Cardiac muscle cell (in vitro differentiated cells and primary cell): Measurements from ENCODE around the gene CMTR1. TPM values are rescaled to one million over a fixed set of nuclear protein-coding genes. Genes with fewer than 3 reads are reported as not detected.

ENCODE experiments used
- DNase-seq, 2 donors: peaks; one replicate each; pipeline versions ENCODE4 v3.0.0 to v3.0.0-alpha.2; 2010 to 2017; ENCODE audit warnings: low read depth in 1 of 2, low spot score in 1 of 2
- H3K27ac ChIP-seq: fragments of 200-600 bp; sonication (generic); 2 replicates; pipeline ENCODE4 v1.5.1; 2016
- H3K27me3 ChIP-seq: fragments of 200-600 bp; sonication (generic); 2 replicates; pipeline ENCODE4 v1.6.0; 2016; ENCODE audit warnings: control low read depth
- H3K36me3 ChIP-seq: fragments of 200-600 bp; sonication (generic); 2 replicates; pipeline ENCODE4 v1.5.1; 2016; ENCODE audit warnings: control low read depth
- H3K4me1 ChIP-seq: fragments of 200-600 bp; sonication (generic); 2 replicates; pipeline ENCODE4 v1.8.1; 2017; ENCODE audit warnings: low read depth, mild to moderate bottlenecking, mixed run types
- H3K4me3 ChIP-seq: fragments of 200-600 bp; sonication (generic); 2 replicates; pipeline ENCODE4 v1.5.1; 2016; ENCODE audit warnings: mild to moderate bottlenecking
- H3K9me3 ChIP-seq: fragments of 200-600 bp; sonication (generic); 2 replicates; pipeline ENCODE4 v1.5.1; 2017; ENCODE audit warnings: low read depth, mild to moderate bottlenecking, control low read depth
- polyA plus RNA-seq: library from polyadenylated mRNA; unstranded; fragments of >200 nt; fragmentation: Nextera tagmentation; extraction: Ambion mirVana; gene quantifications from 2 replicates; pipeline ENCODE4 v1.2.1, GENCODE V29; 2016
- total RNA-seq: library from RNA; depleted of rRNA; stranded (reverse); fragments of >200 nt; gene quantifications from 2 replicates; pipeline ENCODE4 v1.2.3, GENCODE V29; 2016
- TF ChIP-seq, protein P1 (sequence below): IDR thresholded peaks from 2 replicates; pipeline ENCODE4 v1.5.1; 2012; ENCODE audit warnings: low read depth, mild to moderate bottlenecking, low read length

CMTR1 gene
- total and polyA plus RNA-seq, 2 experiments from 2014 or later = 41.2 to 53.3 TPM

DNA sequence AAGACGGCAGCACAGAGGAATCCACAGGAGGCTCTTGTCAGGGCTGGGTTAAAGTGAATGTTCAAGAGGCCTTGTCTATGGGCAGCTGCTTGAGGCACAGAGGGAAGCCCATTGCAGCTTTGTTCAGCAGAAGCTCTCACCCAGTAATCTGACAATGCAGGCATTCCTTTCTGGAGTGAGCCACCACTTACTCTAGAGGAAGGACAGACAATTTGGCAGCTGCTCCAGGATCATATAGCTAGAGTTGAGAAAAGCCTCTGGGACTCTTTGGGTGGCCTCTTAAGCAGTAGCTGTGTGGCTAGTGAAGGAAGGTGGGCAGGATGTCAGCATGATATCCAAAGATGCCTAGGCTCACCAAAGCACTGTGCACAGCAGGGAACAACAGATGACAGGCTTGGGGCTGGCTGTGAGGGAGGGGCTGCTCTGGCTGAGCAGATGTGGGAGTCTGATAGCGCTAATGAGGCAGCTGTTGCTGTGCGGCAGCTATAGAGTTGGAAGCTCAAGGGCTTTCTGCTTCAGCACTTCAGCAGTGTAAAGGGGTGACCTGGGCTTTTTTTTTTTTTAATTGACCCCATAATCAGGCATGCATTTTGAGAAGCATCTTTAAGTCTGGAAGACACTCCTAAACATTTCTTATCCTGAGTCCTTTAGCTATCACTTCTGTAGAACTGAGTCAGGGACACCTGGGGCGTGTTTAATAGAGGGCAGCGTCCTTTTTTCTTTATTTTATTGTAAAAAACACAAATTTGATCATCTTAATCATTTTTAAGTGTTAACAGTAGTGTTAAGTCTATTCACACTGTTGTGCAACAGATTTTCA is 27.2 kb downstream of the CMTR1 start:
- H3K9me3 ChIP-seq = no peaks in the 10 kb centered on the region
- peaks cover 30% of the 10 kb centered on the region for H3K36me3 ChIP-seq
- no peak overlapping the region for H3K4me3 ChIP-seq
- H3K4me1 ChIP-seq = peaks cover 13% of the 10 kb centered on the region
- TF ChIP-seq, protein P1, sequence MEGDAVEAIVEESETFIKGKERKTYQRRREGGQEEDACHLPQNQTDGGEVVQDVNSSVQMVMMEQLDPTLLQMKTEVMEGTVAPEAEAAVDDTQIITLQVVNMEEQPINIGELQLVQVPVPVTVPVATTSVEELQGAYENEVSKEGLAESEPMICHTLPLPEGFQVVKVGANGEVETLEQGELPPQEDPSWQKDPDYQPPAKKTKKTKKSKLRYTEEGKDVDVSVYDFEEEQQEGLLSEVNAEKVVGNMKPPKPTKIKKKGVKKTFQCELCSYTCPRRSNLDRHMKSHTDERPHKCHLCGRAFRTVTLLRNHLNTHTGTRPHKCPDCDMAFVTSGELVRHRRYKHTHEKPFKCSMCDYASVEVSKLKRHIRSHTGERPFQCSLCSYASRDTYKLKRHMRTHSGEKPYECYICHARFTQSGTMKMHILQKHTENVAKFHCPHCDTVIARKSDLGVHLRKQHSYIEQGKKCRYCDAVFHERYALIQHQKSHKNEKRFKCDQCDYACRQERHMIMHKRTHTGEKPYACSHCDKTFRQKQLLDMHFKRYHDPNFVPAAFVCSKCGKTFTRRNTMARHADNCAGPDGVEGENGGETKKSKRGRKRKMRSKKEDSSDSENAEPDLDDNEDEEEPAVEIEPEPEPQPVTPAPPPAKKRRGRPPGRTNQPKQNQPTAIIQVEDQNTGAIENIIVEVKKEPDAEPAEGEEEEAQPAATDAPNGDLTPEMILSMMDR = no peak
- DNase-seq = peak in 1 of 2 donors; percentile 52
- peak overlapping the region; percentile 61 for H3K27ac ChIP-seq
- no peaks in the 10 kb centered on the region for H3K27me3 ChIP-seq

DNA sequence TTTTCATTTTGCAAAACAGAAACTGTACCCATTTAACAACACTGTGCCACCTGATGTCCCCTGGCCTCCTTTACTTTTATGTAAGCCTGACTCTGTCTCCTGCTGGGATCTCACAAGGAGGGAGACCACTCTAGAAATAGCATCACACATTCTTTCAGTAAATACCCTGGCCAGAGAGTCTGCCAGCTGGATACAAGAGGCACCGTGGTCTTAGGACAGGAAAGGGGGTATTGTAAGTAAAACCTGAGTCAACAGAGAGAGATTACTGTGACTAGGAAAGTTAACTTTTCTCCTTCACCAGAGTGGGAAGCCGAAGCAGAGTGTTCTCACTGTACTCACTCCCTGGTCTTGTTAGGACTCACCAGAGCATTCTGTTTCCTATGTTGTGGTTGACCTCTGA is 27.8 kb downstream of the CMTR1 start:
- TF ChIP-seq, protein P1 = no peak
- no peak overlapping the region for H3K4me3 ChIP-seq
- no peaks in the 10 kb centered on the region for H3K9me3 ChIP-seq
- no peaks in the 10 kb centered on the region for H3K27me3 ChIP-seq
- peaks cover 13% of the 10 kb centered on the region for H3K4me1 ChIP-seq
- no peak for DNase-seq
- H3K27ac ChIP-seq = no peak overlapping the region
- peaks cover 26% of the 10 kb centered on the region for H3K36me3 ChIP-seq

DNA sequence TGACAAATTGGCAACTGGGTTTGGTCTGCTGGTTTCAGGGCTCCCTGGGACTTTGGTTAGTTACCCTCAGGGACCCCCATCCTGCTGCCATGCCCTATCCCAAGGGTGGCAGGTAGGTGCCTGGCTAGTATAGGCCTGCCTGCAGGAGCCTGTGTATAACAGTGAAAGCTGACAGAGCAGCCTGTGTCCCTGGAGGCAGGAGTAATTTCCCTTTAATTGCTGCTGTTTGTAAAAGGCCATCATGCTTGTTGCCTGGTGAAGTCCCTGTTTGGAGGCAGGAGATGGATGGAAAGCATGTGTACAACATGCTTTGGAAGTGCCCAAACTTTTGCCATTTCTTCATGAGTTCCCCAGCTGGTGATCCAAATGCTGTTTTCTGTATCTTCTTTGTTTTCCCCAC is 30.1 kb downstream of the CMTR1 start:
- Histone ChIP-seq H3K36me3 (peaks cover 25% of the 10 kb centered on the region), H3K27me3 (no peaks in the 10 kb centered on the region)
- no peak for DNase-seq

DNA sequence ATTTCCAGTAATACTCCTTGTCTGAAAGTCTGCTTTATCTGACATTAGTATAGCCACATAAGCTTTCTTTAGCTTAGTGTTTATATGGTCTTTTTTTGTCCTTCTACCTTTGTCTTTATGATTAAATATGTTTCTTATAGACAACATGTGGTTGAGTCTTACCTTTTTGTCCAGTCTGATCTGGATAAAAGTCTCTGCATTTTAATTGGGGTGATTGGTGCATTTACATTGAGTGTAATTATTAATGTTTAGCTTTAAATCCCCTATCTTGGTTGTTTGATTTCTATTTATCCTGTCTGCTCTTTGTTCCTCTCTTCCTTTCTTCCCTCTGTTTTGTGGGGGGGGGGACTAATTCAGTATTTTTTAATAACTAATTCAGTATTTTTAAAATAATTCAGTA is 34.7 kb downstream of the CMTR1 start:
- DNase-seq = no peak
- no peak overlapping the region for H3K27ac ChIP-seq
- H3K36me3 ChIP-seq = peaks cover 30% of the 10 kb centered on the region
- TF ChIP-seq, protein P1 = no peak
- H3K9me3 ChIP-seq = no peaks in the 10 kb centered on the region
- H3K4me1 ChIP-seq = no peaks in the 10 kb centered on the region
- H3K27me3 ChIP-seq = no peaks in the 10 kb centered on the region
- no peak overlapping the region for H3K4me3 ChIP-seq

More for the DNA sequence above, 30.1 kb downstream of the CMTR1 start:
- H3K4me3 ChIP-seq = no peak overlapping the region
- no peaks in the 10 kb centered on the region for H3K9me3 ChIP-seq
- H3K4me1 ChIP-seq = peaks cover 13% of the 10 kb centered on the region
- TF ChIP-seq, protein P1 = no peak
- H3K27ac ChIP-seq = no peak overlapping the region

DNA sequence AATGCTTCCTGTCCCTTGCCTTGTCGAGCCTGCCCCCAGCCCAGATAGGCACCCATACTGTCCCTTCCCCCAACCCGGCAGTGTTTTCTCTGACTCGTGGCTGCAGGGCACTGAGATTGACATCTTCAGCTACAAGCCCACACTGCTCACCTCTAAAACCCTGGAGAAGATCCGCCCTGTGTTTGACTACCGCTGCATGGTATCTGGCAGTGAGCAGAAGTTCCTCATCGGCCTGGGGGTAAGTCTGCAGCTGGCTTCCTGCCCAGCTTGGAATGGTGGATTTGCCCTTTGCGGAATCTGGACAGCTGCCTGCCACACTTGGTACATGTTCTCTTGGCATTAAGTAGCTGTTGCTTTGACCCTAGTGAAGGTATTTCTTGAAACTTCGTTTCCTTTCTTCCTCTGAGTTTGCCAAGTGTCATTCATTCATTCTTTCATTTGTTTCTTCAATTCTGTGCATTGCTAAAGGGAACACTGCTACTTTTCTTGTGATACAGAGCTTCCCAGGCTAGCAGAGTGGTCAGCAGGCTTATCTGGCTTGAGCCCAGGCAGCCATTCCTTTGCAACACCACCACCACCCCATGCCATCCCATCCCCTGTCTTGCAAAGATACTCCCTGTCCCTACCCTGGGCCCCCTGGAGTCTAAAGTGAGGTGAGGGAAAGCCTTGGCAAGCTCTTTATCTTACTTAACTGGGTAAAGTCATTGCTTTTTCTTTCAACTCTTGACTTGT is 40.5 kb downstream of the CMTR1 start:
- Histone ChIP-seq H3K27me3 (no peaks in the 10 kb centered on the region), H3K4me3 (no peak overlapping the region), H3K36me3 (peaks cover 33% of the 10 kb centered on the region), H3K4me1 (no peaks in the 10 kb centered on the region), H3K9me3 (no peaks in the 10 kb centered on the region), H3K27ac (no peak overlapping the region)
- TF ChIP-seq, protein P1 = no peak
- peak in 1 of 2 donors; percentile 45 for DNase-seq
